ENCODE measurements around the gene NRDE2.

GRCh38 chr14:90263748-90264449, 67.8 kb downstream of the NRDE2 start:
- TF ChIP-seq POLR2A (IDR thresholded peaks at IDR 0.05; ENCODE audit: low read depth, low read length) (no peak), CTCF (conservative IDR thresholded peaks at IDR 0.05; ENCODE audit: low read depth, low read length) (no peak), RAD21 (IDR thresholded peaks at IDR 0.05; ENCODE audit: low read length) (no peak)

Data from IMR-90 (cell line).